NCI-H1105 treated with DMSO at 0.1 percent for 48 hours (cell line): ENCODE results near the gene BGN.

Source experiments
- DNase-seq: peaks from one replicate; lab custom pipeline; 2025; lab: John Stamatoyannopoulos, UW

Gene BGN

GRCh38 chrX:153504445-153505016, 9.8 kb downstream of the BGN start:
- no peak for DNase-seq

GRCh38 chrX:153505361-153505760, 10.6 kb downstream of the BGN start:
- no peak for DNase-seq

GRCh38 chrX:153507484-153508178, 12.9 kb downstream of the BGN start:
- DNase-seq: peak; percentile 80

GRCh38 chrX:153509592-153509991, 14.8 kb downstream of the BGN start:
- DNase-seq: no peak

DNA sequence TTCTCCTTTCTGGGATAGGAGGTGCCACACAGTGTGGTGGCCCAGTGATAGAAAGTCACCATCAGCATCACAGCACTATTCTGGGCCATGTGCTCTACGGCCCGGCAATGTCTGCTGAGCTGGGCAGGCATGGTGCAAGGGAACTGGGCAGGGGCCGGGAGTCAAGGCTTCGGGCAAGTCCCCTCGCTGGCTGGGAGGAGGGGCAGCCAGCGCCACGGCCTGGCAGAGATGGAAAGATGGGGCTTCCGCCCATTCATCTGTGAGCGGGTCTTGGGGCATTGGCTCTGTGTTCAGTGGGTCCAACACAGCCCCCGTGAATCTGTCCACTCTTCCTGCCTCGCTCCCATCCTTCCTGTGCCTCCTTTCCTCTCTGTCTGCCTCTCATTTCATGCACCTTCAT, 15.6 kb downstream of the BGN start:
- DNase-seq: no peak

DNA sequence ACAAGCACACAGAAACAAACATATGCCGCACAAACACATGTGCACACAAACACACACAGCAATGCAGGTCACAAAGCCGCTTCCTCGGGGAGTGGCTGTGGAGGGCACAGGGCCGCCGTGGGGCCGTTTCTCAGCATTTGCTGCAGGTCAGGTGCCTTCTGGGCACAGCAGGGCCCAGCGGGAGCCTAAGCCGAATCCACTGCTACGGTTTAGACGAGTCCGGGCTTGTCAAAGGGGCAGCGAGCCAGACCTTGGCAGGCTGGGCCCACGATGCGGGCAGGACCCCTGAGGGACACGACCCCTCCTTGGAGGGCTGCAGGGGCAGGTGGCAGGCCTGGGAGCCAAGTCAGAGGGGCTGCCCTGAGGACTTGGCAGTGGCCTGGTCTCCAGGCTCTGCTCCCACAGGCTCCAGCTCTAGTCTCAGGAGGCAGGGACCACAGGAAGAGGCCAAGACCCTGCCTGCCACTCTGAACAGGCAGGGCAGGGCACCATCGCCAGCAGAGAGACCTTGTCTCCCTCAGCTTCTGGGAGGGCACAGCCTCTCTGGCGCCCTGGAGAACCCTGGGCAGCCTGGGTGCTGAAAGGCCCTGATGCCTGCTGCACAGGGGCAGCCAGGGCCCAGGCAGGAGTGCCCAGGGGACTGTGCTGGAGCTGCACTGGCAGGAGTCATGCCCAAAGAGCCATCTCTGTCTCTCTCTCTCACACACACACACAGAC, 17.2 kb downstream of the BGN start:
- DNase-seq: peak; percentile 70

DNA sequence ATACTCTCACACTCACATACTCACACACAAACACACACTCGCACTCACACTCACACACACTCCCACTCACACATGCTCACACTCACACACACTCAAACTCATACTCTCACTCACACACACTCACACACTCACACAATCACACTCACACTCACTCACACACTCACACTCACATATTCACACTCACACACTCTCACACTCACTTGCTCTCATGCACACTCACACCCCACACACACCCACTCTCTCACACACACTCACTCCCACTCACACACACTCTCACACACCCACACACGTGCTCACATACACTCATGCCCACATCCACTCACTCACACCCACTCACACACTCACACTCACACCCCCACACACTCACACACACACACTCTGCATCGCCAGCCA, 17.7 kb downstream of the BGN start:
- DNase-seq: no peak

- DNase-seq: no peak
Measured at GRCh38 chrX:153513265-153513664, 18.5 kb downstream of the BGN start.

DNA sequence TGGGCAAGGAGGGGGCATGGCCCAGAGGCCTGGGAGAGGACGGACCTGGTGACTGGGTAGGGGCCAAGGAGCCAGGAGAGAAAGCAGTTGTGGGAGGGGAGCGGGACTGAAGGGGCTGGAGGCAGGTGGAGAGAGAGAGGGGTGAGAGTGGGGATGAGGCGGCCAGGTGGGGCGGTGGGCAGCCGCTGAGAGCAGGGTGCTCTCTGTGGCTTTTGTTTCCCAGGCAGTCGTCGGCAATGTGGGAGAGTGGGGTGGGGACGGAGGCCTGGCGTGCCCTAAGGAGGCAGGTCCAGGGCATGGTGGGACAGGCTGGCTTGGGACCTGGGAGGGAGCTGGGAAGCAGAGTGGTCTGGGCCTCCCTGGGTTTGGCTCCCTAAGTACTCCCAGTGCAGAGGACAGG, 19.5 kb downstream of the BGN start:
- no peak for DNase-seq

- DNase-seq: no peak
Measured at GRCh38 chrX:153515435-153515834, 20.7 kb downstream of the BGN start.

GRCh38 chrX:153516073-153516472, 21.3 kb downstream of the BGN start:
- DNase-seq: no peak

DNA sequence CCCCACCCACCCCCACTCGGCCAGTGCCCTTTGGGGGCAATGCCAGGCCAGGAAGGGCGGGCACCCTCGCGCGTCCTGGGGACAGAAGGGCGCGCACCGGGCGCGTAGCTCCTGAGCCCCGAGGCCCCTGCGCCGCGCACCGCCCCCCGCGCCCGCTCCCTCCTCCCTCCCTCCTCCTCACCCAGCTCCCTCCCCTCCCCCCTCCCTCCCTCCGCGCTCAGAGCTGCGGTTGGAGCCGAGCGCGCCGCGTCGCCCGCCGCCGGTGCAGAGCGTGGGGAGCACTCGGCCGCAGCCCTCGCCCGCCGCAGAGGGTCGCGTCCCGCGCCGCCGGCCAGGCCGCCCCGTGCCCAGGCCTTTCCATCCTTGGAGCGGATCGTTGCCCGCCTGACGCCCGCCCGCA, 22.6 kb downstream of the BGN start, which contains the start of gene ATP2B3:
Gene ATP2B3 (plus strand): TSS at position 220 of the 400 bp plus-strand sequence. CDS start 18,606 bp downstream, outside the sequence.
- no peak for DNase-seq

- no peak for DNase-seq
Measured at GRCh38 chrX:153517946-153518834, 23.4 kb downstream of the BGN start.

DNA sequence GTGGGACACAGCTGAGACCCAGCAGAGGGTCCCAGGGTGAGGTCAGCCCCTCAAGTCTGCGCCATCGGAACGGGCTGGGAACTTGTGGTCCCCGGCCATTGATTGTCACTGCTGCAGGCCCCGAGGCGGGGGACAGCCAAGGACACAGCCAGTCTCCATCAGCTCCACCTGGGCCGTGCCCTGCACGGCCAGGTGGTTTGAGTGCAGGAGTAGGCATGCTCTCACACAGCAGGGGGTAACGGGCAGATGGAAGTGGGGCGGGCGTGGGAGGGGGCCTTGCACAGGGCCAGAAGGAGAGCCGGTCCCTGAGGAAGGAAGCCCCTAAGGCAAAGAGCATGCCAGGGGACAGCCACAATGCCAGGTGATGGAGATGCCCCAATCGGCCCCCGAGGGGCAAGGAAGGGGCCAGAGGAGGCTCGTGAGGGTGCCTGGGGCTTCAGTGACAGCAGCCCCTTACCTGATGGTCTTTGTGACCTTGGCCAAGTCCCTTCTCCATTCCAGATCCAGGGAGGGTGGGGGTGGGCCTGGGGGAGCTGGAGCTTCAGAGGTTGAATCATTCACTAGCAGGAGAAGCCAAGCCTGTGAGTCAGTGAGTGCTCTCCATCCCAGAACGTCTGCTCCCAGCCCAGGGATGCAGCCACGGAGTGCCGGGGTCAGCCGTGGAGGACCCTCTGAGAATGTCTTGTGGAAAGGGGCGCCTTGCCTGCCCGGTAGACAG, 24.9 kb downstream of the BGN start:
- no peak for DNase-seq

- DNase-seq: no peak
Measured at GRCh38 chrX:153520287-153520917, 25.6 kb downstream of the BGN start.

GRCh38 chrX:153521034-153521433, 26.3 kb downstream of the BGN start:
- DNase-seq: no peak

DNA sequence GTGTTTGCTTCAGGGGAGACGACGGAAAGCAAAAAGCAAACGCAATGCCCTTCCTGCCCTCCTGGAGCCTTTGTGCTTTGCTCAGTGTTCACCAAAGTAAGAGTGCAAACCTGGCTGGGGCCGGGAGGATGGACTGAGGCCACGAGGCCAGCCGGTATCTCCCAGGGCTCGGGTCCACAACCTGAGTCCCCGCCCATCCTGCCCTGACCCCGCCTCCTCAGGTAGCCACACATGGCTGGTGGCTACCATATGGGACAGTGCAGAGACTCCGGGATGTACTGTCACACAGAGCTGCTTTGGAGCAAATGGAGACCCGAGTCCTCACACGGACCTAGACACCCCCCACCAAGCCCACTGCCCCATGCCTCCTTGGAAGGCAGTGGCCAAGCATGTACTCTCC, 27.5 kb downstream of the BGN start:
- no peak for DNase-seq

- DNase-seq: no peak
Measured at GRCh38 chrX:153523269-153523668, 28.5 kb downstream of the BGN start.

- DNase-seq: no peak
Measured at GRCh38 chrX:153524234-153524633, 29.5 kb downstream of the BGN start.

- DNase-seq: no peak
Measured at GRCh38 chrX:153525451-153525850, 30.7 kb downstream of the BGN start.

GRCh38 chrX:153526042-153526441, 31.3 kb downstream of the BGN start:
- DNase-seq: peak; percentile 21
